Activated T-cell treated with anti-CD3 and anti-CD28 coated beads for 48 hours (primary cell): ENCODE data around the gene PCSK6.
A peak's percentile ranks its signal among the peaks of the same experiment; 100 is the strongest.
"Not testable (repeated sequence)": the region's sequence is repeated elsewhere in the genome, so short reads cannot be mapped to it uniquely, and the experiment has no call there.

Experiments
- DNase-seq: peaks from one replicate; pipeline ENCODE4 v3.0.0-alpha.2; 2020; ENCODE audit warnings: low read depth

The PCSK6 gene

DNA sequence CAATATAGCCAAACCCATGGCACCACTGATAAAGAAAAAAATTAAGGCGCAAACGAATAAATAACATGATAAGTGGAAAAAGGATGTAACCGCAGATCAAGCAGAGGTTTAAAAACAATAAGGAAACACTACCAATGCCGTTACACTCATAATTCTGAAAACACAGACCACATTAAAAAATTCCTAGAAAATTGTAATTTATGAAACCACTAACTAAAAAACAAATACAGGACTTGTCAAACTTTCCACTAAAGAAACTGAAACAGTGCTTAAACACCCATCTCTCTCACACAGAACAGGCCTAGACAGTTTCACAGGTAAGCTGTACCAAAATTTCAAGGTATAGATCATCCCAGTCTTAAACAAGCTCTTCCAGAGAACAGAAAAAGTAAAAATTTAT is 28.4 kb downstream of the PCSK6 start:
- no peak for DNase-seq

DNA sequence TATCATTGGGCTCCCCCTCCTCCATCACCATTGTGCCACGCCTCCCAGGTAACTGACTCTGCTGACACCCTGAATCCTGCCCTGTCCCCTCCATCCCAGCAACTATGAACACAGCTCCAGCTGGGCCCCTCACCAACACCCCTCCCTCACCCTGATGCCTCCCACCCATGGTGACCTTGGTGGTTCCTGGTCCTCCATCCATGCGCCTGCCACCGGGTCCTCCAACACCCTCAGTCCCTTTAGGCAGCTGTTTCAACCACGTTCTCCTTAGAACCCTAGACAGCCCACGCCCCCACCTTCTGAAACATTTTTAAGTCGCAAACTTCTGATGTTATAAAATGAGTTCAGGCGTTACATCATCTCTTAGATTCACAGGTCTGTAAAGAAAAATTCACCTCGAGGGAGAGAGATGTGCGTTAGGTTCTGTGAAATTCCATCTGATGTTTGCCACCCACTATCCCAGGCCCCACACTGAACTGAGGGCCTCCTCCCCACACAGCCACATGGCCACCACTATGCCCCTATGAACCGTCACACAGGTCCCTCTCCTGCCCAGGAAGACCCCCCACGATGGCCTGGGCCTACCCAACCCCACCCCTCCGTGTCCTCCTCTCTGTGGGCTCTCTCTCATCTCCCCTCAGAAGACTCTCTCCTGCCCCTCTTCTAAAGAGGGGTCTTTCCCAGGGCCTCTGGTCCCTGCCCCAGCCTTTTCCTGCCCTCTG is 29.8 kb downstream of the PCSK6 start:
- DNase-seq = no peak

DNA sequence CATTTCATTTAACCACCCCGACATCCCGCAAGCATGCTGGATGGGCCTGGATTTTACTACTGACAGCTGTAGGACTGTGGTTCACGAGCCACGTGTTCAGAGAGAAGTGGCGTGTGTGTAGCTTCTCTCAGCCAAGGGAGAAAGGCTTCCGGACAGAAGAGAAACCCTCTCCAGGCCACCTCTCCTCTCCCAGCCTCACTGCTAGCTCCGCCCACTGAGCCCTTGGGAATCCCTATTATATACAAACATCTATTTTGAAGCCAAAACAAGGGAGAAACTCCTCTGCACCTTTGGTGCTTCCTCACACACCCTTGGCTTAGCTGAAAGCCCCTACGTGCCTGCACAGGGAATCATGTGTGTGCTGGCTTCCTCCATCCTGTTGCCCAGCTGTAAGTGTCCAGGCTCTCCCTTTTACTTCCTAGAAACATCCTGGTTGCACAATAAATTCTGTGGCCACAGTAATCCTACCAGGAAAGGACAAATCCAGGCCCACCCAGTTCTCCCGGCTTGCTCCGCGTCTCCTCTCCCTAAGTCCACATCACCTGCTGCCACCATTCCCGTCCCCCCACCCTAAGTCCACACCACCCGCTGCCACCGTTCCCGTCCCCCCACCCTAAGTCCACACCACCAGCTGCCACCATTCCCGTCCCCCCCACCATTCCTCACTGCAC is 30.5 kb downstream of the PCSK6 start:
- no peak for DNase-seq

- no peak for DNase-seq
Observed at GRCh38 chr15:101458158-101458900, 31.2 kb downstream of the PCSK6 start.

- no peak for DNase-seq
Observed at GRCh38 chr15:101457696-101458095, 31.8 kb downstream of the PCSK6 start.

- no peak for DNase-seq
Observed at GRCh38 chr15:101456057-101456739, 33.3 kb downstream of the PCSK6 start.

- DNase-seq = no peak
Observed at GRCh38 chr15:101455291-101456025, 34.0 kb downstream of the PCSK6 start.

GRCh38 chr15:101454781-101455180 is 34.7 kb downstream of the PCSK6 start:
- not testable (repeated sequence) for DNase-seq

DNA sequence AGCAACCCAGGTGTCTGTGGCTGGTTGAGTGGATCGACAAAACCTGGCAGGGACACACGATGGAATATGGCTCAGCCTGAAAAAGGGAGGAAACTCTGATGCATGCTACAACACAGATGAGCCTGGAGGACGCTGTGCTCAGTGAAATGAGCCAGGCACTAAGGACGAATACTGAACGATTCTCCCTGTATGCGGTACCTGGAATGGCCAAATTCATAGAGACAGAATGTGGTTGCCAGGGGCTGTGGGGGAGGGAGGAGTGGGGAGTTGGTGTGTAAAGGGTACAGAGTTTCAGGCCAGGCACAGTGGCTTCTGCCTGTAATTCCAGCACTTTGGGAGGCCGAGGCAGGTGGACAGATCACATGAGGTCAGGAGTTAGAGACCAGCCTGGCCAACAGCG is 35.1 kb downstream of the PCSK6 start:
- DNase-seq = no peak

GRCh38 chr15:101453123-101454120 is 36.1 kb downstream of the PCSK6 start:
- DNase-seq = no peak

GRCh38 chr15:101452572-101452971 is 36.9 kb downstream of the PCSK6 start:
- no peak for DNase-seq

GRCh38 chr15:101451846-101452245 is 37.7 kb downstream of the PCSK6 start:
- no peak for DNase-seq

GRCh38 chr15:101451266-101451799 is 38.2 kb downstream of the PCSK6 start:
- peak; percentile 6 for DNase-seq

DNA sequence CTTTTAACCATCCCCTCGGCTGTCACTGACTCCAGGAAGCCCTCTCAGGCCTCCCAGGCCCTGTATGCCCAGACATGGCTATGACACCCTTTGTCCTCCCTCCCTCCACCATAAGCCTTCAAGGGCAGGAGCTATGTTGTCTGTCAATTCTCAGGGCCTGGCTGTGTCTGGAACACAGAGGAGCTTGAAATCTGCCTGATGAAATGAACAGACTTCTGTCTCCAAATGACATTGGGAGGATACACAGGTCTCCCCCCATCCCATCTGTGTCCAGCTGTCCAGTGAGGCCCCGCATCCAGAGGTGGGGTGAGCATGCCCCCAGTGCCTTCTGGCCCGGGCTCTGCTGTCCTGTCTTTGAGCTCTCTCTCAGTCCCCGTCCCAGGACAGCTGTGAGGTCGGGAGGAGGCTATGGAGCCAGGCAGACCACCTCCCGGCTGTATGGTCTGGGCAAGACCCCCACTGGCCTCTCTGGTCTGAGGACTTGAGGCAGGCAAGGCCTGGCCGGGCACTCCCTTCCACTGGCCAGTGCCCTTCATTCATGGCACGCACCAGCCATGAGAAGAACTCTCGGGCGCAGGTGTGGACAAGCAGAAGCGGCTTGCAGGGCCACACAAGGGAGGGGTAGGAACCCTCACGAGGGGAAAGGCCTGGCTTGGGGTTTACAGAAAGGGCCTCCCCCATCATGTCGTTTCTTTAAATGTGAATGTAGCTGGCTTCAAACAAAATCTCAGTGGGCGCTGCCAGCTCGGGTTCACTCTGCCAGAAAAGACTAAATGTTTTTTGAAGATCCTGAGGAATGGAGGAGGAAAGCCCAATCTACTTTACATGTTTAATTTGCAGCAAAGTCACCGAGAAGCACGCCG is 38.9 kb downstream of the PCSK6 start:
- DNase-seq = no peak

- DNase-seq = no peak
Observed at GRCh38 chr15:101449471-101450402, 39.8 kb downstream of the PCSK6 start.

- no peak for DNase-seq
Observed at GRCh38 chr15:101448336-101448735, 41.2 kb downstream of the PCSK6 start.

- DNase-seq = no peak
Observed at GRCh38 chr15:101447561-101448071, 41.9 kb downstream of the PCSK6 start.

DNA sequence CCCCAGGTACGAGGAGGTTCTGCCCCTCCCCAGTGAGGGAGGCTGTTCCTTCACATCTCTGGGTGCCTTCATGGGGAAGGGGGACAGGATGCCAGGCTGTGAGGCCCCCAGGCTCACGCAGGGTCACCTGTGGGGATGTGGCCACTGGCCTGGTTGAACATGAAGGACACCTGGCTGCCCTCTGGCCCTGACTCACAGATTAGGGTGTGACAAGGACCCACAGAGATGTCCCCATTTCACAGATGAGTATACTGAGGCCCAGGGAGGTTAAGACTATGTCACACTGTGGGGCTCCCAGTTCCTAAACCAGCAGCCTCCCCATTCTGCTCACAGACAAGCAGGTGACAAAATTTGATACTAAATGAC is 42.4 kb downstream of the PCSK6 start:
- no peak for DNase-seq
